Upper lobe of left lung (tissue), 4 donors: ENCODE results near the gene DUSP8.

ENCODE experiments used
- CTCF ChIP-seq, 6 experiments: fragments of 450-650 bp in 4 of 6; fragments of 200-600 bp in 2 of 6; sonication (generic) in 2 of 6; IDR thresholded peaks; one replicate each; pipeline ENCODE4 v1.5.1; 2016 to 2019; ENCODE audit warnings: antibody characterized with exemption in 6 of 6
- POLR2A ChIP-seq, 4 donors: fragments of 450-650 bp; IDR thresholded peaks; one replicate each; pipeline ENCODE4 v1.5.1; 2016 to 2017; ENCODE audit warnings: antibody characterized with exemption in 4 of 4, mild to moderate bottlenecking in 2 of 4
- POLR2AphosphoS5 ChIP-seq, 2 donors: sonication (generic); formaldehyde crosslinking; IDR thresholded peaks; one replicate each; pipeline ENCODE4 v1.5.1; 2017; ENCODE audit warnings: antibody characterized with exemption in 2 of 2

DNA sequence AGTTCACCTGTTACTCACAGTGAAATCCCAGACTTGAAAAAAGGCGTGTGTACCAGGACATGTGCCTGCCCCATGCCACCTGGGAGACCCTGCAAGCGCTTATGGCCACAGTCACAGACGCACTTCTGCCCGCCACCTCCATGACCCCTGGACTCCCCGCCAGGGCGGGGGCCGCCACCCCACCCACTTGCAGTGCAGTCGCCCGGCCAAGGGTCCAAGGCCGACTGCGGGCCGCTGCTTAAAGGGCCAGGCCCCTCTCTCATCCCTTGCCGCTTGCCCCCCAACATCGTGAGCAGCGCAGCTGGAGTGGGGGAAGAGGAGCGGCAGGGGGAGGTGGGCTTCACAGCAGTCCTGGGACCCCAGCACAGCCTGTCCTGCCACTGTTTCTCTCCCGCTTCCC lies 10.8 kb downstream of the DUSP8 start:
- no peak for TF ChIP-seq CTCF (IDR thresholded peaks at IDR 0.05)
- no peak for TF ChIP-seq POLR2A (IDR thresholded peaks at IDR 0.05)
- TF ChIP-seq POLR2AphosphoS5 (IDR thresholded peaks at IDR 0.05): no peak
